Measurements from ENCODE around the gene CDH22.

The CDH22 gene

DNA sequence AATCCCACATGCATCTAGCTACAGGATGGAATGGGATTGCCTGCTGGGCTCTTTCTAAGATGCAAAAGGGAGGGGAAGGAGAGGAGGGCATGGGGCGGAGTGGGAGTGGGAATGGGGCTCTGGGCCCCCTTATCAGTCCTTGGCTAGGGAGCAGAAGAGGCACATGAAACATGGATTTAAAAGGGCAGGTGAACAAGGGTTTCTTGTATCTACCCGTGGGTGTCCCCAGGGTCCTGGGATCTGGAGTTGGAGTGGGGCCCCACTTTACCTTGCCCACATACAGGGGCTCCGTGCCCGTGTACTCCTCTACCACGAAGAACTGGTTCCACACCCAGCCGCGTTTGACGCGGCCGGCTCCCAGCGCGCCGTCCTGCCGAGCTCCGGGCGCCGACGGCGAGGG, 57.5 kb downstream of the CDH22 start:
- Histone ChIP-seq H3K27me3 (ENCODE audit: insufficient read depth, low read length, poor library complexity) (peaks cover 18% of the 10 kb centered on the region), H2BK120ac (ENCODE audit: low read depth, low read length) (no peak overlapping the region), H4K8ac (ENCODE audit: low read depth, low read length) (no peak overlapping the region), H3K9ac (ENCODE audit: low read length) (no peak overlapping the region), H4K5ac (ENCODE audit: low read length) (no peak overlapping the region), H3K36me3 (ENCODE audit: control insufficient read depth, insufficient read depth, low read length) (no peaks in the 10 kb centered on the region), H3K79me1 (ENCODE audit: low read length) (no peaks in the 10 kb centered on the region), H3K4me2 (ENCODE audit: low read length) (no peak overlapping the region), H3K23ac (ENCODE audit: low read length) (no peak overlapping the region), H3K27ac (ENCODE audit: low read depth, low read length) (no peak overlapping the region), H3K56ac (ENCODE audit: low read length) (no peak overlapping the region), H2BK15ac (replicated peaks; ENCODE audit: low read depth) (no peak overlapping the region), H3K4me1 (ENCODE audit: control insufficient read depth, low read depth, low read length) (no peaks in the 10 kb centered on the region), H3K79me2 (ENCODE audit: control insufficient read depth, insufficient read depth, low read length) (no peaks in the 10 kb centered on the region), H3K4me3 (ENCODE audit: low read length) (no peak overlapping the region), H2AK5ac (ENCODE audit: low read length) (no peak overlapping the region), H3K18ac (ENCODE audit: low read length) (no peak overlapping the region), H3K4ac (ENCODE audit: low read depth, low read length) (no peak overlapping the region), H2BK5ac (ENCODE audit: low read length) (no peak overlapping the region)
- DNase-seq: no peak
- no CpG with 5 or more reads among the region's 19 CpGs for WGBS (ENCODE audit: extremely low coverage, insufficient coverage, low lambda C conversion rate)

DNA sequence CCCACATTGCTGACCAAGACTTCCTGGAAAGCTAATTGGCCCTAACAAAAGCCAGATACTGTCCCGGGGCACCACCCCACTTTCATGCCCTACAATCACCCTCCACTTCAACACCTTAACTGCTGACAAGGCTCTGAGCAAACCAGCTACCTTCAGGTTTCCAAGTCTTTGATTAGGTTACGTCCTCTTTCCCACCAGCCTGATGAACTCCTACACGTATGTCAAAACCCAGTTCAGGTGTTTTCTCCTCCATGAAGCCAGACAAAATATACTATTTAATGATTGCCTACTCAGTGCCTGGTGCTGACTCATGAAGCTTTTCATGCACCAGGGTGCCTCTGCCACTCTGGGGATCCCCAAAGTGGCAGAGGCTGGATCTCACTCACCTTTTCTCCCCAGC, 58.6 kb downstream of the CDH22 start:
- H3K4me1 ChIP-seq (ENCODE audit: control insufficient read depth, low read depth, low read length): no peaks in the 10 kb centered on the region
- no CpG with 5 or more reads among the region's 3 CpGs for WGBS (ENCODE audit: extremely low coverage, insufficient coverage, low lambda C conversion rate)
- H3K4me2 ChIP-seq (ENCODE audit: low read length): no peak overlapping the region
- no peak overlapping the region for H3K18ac ChIP-seq (ENCODE audit: low read length)
- H3K56ac ChIP-seq (ENCODE audit: low read length): no peak overlapping the region
- H3K23ac ChIP-seq (ENCODE audit: low read length): no peak overlapping the region
- H2BK120ac ChIP-seq (ENCODE audit: low read depth, low read length): no peak overlapping the region
- no peak overlapping the region for H3K4ac ChIP-seq (ENCODE audit: low read depth, low read length)
- no peak overlapping the region for H2BK5ac ChIP-seq (ENCODE audit: low read length)
- no peak overlapping the region for H2AK5ac ChIP-seq (ENCODE audit: low read length)
- peaks cover 18% of the 10 kb centered on the region for H3K27me3 ChIP-seq (ENCODE audit: insufficient read depth, low read length, poor library complexity)
- H2BK15ac ChIP-seq (replicated peaks; ENCODE audit: low read depth): no peak overlapping the region
- H4K8ac ChIP-seq (ENCODE audit: low read depth, low read length): no peak overlapping the region
- no peak overlapping the region for H3K9ac ChIP-seq (ENCODE audit: low read length)
- H3K79me2 ChIP-seq (ENCODE audit: control insufficient read depth, insufficient read depth, low read length): no peaks in the 10 kb centered on the region
- no peak overlapping the region for H3K4me3 ChIP-seq (ENCODE audit: low read length)
- no peak for DNase-seq
- H3K79me1 ChIP-seq (ENCODE audit: low read length): no peaks in the 10 kb centered on the region
- H4K5ac ChIP-seq (ENCODE audit: low read length): no peak overlapping the region
- H3K36me3 ChIP-seq (ENCODE audit: control insufficient read depth, insufficient read depth, low read length): no peaks in the 10 kb centered on the region
- H3K27ac ChIP-seq (ENCODE audit: low read depth, low read length): no peak overlapping the region

DNA sequence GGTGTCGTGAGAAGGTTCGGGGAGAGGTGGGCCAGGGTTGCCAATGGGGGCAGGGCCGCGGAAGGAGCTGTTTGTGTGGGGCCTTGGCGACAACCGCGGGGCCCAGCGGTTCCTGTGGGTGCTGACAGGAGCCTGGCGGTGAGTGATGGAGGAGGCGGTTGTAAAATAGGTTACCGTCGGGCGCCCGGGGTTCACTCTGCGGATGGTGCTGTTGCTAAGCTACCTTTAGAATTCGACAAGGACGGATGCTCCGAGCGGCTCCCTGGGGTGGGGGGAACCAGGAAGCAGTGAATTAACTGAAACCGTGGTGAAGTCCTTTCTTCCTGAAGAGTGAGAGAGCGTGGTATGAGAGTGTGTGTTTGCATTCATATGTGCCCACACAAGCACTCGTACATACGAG, 61.7 kb downstream of the CDH22 start:
- H3K27me3 ChIP-seq (ENCODE audit: insufficient read depth, low read length, poor library complexity): peaks cover 12% of the 10 kb centered on the region
- no peak overlapping the region for H3K27ac ChIP-seq (ENCODE audit: low read depth, low read length)
- H3K79me1 ChIP-seq (ENCODE audit: low read length): no peaks in the 10 kb centered on the region
- no peak overlapping the region for H4K8ac ChIP-seq (ENCODE audit: low read depth, low read length)
- no peak overlapping the region for H2BK5ac ChIP-seq (ENCODE audit: low read length)
- no CpG with 5 or more reads among the region's 23 CpGs for WGBS (ENCODE audit: extremely low coverage, insufficient coverage, low lambda C conversion rate)
- H3K56ac ChIP-seq (ENCODE audit: low read length): no peak overlapping the region
- H3K9ac ChIP-seq (ENCODE audit: low read length): no peak overlapping the region
- no peaks in the 10 kb centered on the region for H3K36me3 ChIP-seq (ENCODE audit: control insufficient read depth, insufficient read depth, low read length)
- no peaks in the 10 kb centered on the region for H3K79me2 ChIP-seq (ENCODE audit: control insufficient read depth, insufficient read depth, low read length)
- H2AK5ac ChIP-seq (ENCODE audit: low read length): no peak overlapping the region
- H3K4me3 ChIP-seq (ENCODE audit: low read length): no peak overlapping the region
- no peak overlapping the region for H2BK120ac ChIP-seq (ENCODE audit: low read depth, low read length)
- H3K4ac ChIP-seq (ENCODE audit: low read depth, low read length): no peak overlapping the region
- H3K4me1 ChIP-seq (ENCODE audit: control insufficient read depth, low read depth, low read length): no peaks in the 10 kb centered on the region
- no peak overlapping the region for H3K4me2 ChIP-seq (ENCODE audit: low read length)
- H2BK15ac ChIP-seq (replicated peaks; ENCODE audit: low read depth): no peak overlapping the region
- DNase-seq: no peak
- no peak overlapping the region for H4K5ac ChIP-seq (ENCODE audit: low read length)
- no peak overlapping the region for H3K18ac ChIP-seq (ENCODE audit: low read length)
- H3K23ac ChIP-seq (ENCODE audit: low read length): no peak overlapping the region

DNA sequence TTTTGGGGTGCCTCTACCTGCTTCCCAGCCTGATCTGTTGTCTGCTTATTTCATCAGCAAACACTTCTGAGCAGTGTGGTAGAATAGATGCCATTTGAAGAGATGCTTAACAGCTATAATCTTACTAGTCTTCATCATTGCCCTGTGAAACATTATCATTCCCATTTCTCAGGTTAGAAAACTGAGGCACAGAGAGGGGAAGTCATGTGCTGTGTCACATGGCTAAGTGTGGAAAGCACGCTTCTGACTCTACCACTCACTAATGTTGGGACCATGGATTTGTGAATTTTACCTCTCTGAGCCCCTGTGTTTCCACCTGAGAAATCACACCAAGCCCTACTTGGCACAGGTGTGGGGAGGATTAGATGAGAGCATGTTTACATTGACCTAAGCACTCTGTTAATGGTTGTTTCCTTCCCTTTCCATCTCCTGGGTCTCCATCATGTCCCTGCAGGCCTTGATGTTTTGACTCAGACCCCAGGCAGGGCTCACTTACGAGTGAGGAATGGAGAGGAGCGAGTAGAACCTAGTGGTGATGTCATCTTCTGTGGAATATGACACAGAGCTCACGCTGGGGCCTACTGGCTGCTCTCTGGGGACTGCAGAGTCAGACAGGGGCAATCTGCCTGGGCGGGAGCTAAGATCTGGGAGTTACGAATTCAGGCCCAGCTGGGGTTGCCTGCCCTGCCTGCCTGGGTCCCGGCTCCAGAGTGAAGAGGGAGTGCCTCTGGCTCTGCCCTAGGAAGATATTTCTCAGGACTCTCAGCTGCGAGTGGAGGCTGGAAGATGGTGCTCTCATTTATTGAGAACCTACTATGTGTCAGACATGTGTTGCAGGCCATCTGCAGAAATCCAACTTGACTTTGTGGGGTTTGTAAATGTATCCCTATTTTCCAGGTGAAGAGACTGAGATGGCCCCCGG, 64.3 kb downstream of the CDH22 start:
- Histone ChIP-seq H3K56ac (ENCODE audit: low read length) (no peak overlapping the region), H3K9ac (ENCODE audit: low read length) (no peak overlapping the region), H3K23ac (ENCODE audit: low read length) (no peak overlapping the region), H3K4me2 (ENCODE audit: low read length) (no peak overlapping the region), H3K4ac (ENCODE audit: low read depth, low read length) (no peak overlapping the region), H3K4me3 (ENCODE audit: low read length) (no peak overlapping the region), H4K8ac (ENCODE audit: low read depth, low read length) (no peak overlapping the region), H3K79me1 (ENCODE audit: low read length) (no peaks in the 10 kb centered on the region), H3K27ac (ENCODE audit: low read depth, low read length) (no peak overlapping the region), H3K18ac (ENCODE audit: low read length) (no peak overlapping the region), H3K36me3 (ENCODE audit: control insufficient read depth, insufficient read depth, low read length) (no peaks in the 10 kb centered on the region), H2BK5ac (ENCODE audit: low read length) (no peak overlapping the region), H3K27me3 (ENCODE audit: insufficient read depth, low read length, poor library complexity) (no peaks in the 10 kb centered on the region), H2AK5ac (ENCODE audit: low read length) (no peak overlapping the region), H3K79me2 (ENCODE audit: control insufficient read depth, insufficient read depth, low read length) (no peaks in the 10 kb centered on the region), H4K5ac (ENCODE audit: low read length) (no peak overlapping the region), H2BK15ac (replicated peaks; ENCODE audit: low read depth) (no peak overlapping the region), H3K4me1 (ENCODE audit: control insufficient read depth, low read depth, low read length) (no peaks in the 10 kb centered on the region), H2BK120ac (ENCODE audit: low read depth, low read length) (no peak overlapping the region)
- no CpG with 5 or more reads among the region's 9 CpGs for WGBS (ENCODE audit: extremely low coverage, insufficient coverage, low lambda C conversion rate)
- DNase-seq: peak; percentile 55

DNA sequence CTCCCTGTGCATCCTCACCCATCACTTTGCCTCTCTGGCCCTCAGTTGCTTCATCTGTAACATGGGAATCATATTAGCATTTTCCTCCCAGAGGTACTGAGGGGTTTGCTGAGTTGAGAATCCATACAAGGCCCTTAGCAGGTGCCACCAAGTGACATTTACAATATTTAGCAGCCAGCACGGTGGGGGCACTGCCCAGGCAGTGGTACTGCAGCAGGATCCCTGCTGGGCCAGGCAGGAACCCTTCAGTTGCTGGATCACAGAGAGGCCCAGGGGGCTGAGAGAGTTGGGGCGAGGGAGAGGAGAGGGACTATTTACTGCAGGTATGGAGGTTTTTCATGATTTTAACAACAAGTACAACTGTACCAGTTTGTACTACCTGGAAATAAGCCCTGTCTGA, 65.9 kb downstream of the CDH22 start:
- DNase-seq: no peak
- H3K79me1 ChIP-seq (ENCODE audit: low read length): no peaks in the 10 kb centered on the region
- H2BK15ac ChIP-seq (replicated peaks; ENCODE audit: low read depth): no peak overlapping the region
- no CpG with 5 or more reads among the region's 2 CpGs for WGBS (ENCODE audit: extremely low coverage, insufficient coverage, low lambda C conversion rate)
- H4K5ac ChIP-seq (ENCODE audit: low read length): no peak overlapping the region
- H3K4ac ChIP-seq (ENCODE audit: low read depth, low read length): no peak overlapping the region
- H4K8ac ChIP-seq (ENCODE audit: low read depth, low read length): no peak overlapping the region
- H3K9ac ChIP-seq (ENCODE audit: low read length): no peak overlapping the region
- no peak overlapping the region for H2BK120ac ChIP-seq (ENCODE audit: low read depth, low read length)
- no peak overlapping the region for H2AK5ac ChIP-seq (ENCODE audit: low read length)
- no peak overlapping the region for H3K4me2 ChIP-seq (ENCODE audit: low read length)
- H3K79me2 ChIP-seq (ENCODE audit: control insufficient read depth, insufficient read depth, low read length): no peaks in the 10 kb centered on the region
- no peak overlapping the region for H3K56ac ChIP-seq (ENCODE audit: low read length)
- H2BK5ac ChIP-seq (ENCODE audit: low read length): no peak overlapping the region
- H3K4me1 ChIP-seq (ENCODE audit: control insufficient read depth, low read depth, low read length): no peaks in the 10 kb centered on the region
- no peak overlapping the region for H3K27ac ChIP-seq (ENCODE audit: low read depth, low read length)
- no peak overlapping the region for H3K18ac ChIP-seq (ENCODE audit: low read length)
- H3K23ac ChIP-seq (ENCODE audit: low read length): no peak overlapping the region
- H3K27me3 ChIP-seq (ENCODE audit: insufficient read depth, low read length, poor library complexity): no peaks in the 10 kb centered on the region
- H3K4me3 ChIP-seq (ENCODE audit: low read length): no peak overlapping the region
- H3K36me3 ChIP-seq (ENCODE audit: control insufficient read depth, insufficient read depth, low read length): no peaks in the 10 kb centered on the region

DNA sequence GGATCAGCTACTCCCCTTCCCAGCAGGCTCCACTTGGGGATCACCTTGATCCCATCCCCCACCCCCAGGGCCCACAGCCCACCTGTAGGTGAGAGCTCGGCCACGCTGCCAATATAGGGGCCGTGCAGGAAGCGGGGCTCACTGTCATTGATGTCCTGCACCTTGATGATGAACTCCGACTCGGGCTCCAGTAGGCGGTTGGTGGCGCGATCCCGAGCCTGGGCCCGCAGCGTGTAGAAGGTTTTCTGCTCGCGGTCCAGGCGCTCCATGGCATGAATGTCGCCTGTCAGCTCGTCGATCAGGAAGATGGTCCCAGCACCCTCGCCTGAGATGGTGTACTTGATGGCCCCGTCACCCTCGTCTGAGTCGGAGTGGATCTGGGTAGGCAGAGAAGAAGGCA, 67.4 kb downstream of the CDH22 start:
- no peaks in the 10 kb centered on the region for H3K79me1 ChIP-seq (ENCODE audit: low read length)
- H3K27ac ChIP-seq (ENCODE audit: low read depth, low read length): no peak overlapping the region
- no peak overlapping the region for H3K9ac ChIP-seq (ENCODE audit: low read length)
- no peaks in the 10 kb centered on the region for H3K27me3 ChIP-seq (ENCODE audit: insufficient read depth, low read length, poor library complexity)
- DNase-seq: no peak
- H2BK15ac ChIP-seq (replicated peaks; ENCODE audit: low read depth): no peak overlapping the region
- H3K79me2 ChIP-seq (ENCODE audit: control insufficient read depth, insufficient read depth, low read length): no peaks in the 10 kb centered on the region
- H3K36me3 ChIP-seq (ENCODE audit: control insufficient read depth, insufficient read depth, low read length): no peaks in the 10 kb centered on the region
- no peak overlapping the region for H4K5ac ChIP-seq (ENCODE audit: low read length)
- no peak overlapping the region for H2AK5ac ChIP-seq (ENCODE audit: low read length)
- no peaks in the 10 kb centered on the region for H3K4me1 ChIP-seq (ENCODE audit: control insufficient read depth, low read depth, low read length)
- H2BK120ac ChIP-seq (ENCODE audit: low read depth, low read length): no peak overlapping the region
- H3K4me3 ChIP-seq (ENCODE audit: low read length): no peak overlapping the region
- H3K4me2 ChIP-seq (ENCODE audit: low read length): no peak overlapping the region
- no CpG with 5 or more reads among the region's 22 CpGs for WGBS (ENCODE audit: extremely low coverage, insufficient coverage, low lambda C conversion rate)
- H3K56ac ChIP-seq (ENCODE audit: low read length): no peak overlapping the region
- no peak overlapping the region for H3K4ac ChIP-seq (ENCODE audit: low read depth, low read length)
- no peak overlapping the region for H3K23ac ChIP-seq (ENCODE audit: low read length)
- no peak overlapping the region for H4K8ac ChIP-seq (ENCODE audit: low read depth, low read length)
- no peak overlapping the region for H3K18ac ChIP-seq (ENCODE audit: low read length)
- H2BK5ac ChIP-seq (ENCODE audit: low read length): no peak overlapping the region
